ENCODE measurements around the gene MYH14.

DNA sequence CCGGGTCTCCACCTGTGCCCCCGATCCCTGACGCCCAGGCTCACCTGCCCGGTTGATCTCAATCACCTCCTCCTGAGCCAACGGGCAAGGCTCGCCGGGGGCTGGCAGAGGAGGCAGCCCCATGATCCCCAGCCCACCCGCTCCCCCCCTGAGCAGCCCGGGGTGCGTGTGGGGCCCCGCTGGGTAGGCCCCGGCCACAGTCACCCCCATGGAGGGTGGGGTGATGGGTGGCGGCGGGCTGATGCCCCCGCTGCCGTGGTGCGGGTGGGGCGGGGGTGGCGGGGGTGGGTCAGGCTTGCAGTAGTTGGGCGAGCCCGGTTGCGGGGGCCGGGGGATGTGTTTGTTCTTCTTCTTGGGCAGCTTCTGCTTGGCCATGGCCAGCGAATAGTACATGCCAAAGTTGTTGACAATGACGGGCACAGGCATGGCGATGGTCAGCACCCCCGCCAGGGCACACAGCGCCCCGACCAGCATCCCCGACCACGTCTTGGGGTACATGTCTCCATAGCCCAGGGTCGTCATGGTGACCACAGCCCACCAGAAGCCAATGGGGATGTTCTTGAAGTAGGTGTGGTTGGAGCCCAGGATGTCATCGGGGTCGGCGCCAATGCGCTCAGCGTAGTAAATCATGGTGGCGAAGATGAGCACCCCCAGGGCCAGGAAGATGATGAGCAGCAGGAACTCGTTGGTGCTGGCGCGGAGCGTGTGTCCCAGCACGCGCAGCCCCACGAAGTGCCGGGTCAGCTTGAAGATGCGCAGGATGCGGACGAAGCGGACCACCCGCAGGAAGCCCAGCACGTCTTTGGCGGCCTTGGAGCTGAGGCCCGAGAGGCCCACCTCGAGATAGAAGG lies 119.7 kb downstream of the MYH14 start:
- TF ChIP-seq POLR2A (IDR thresholded peaks at IDR 0.05; ENCODE audit: low read length) (no peak), GATA1 (IDR thresholded peaks at IDR 0.05; ENCODE audit: low read depth, low read length) (no peak)
